ENCODE results near the gene POLD1.

POLD1 gene

GRCh38 chr19:50378169-50378862 is 5.8 kb upstream of the POLD1 start:
- H3K9me2 ChIP-seq (ENCODE audit: low read depth, low read length), result no peaks in the 10 kb centered on the region
- H3K36me3 ChIP-seq (ENCODE audit: insufficient read depth, low read length), result peaks cover 43% of the 10 kb centered on the region
- H3K4me1 ChIP-seq (ENCODE audit: insufficient read depth, low read length, severe bottlenecking), result peaks cover 7% of the 10 kb centered on the region
- no peak overlapping the region for H3K27ac ChIP-seq (ENCODE audit: low read depth, low read length, poor library complexity, severe bottlenecking)
- H3F3A ChIP-seq (ENCODE audit: insufficient read depth, low read length), result no peaks in the 10 kb centered on the region
- no peaks in the 10 kb centered on the region for H3K79me2 ChIP-seq (ENCODE audit: insufficient read depth, low read length)
- no peaks in the 10 kb centered on the region for H3K27me3 ChIP-seq (ENCODE audit: insufficient read depth, low read length)
- H3K4me3 ChIP-seq (ENCODE audit: low read depth, low read length, poor library complexity, severe bottlenecking), result no peak overlapping the region
- no peak overlapping the region for H2AFZ ChIP-seq (ENCODE audit: low read length)
- no peak overlapping the region for H3K9ac ChIP-seq (ENCODE audit: low read length)
- H3K4me2 ChIP-seq (ENCODE audit: low read length), result no peak overlapping the region
- H3K9me3 ChIP-seq (ENCODE audit: low read length), result no peaks in the 10 kb centered on the region
- no peaks in the 10 kb centered on the region for H4K20me1 ChIP-seq (ENCODE audit: insufficient read depth, low read length)
- TF ChIP-seq EZH2 (IDR thresholded peaks at IDR 0.05; ENCODE audit: borderline replicate concordance, low read length) (no peak), CTCF (IDR thresholded peaks at IDR 0.05; ENCODE audit: low read length) (no peak)

GRCh38 chr19:50378863-50379236 is 5.3 kb upstream of the POLD1 start:
- Histone ChIP-seq H3K4me2 (ENCODE audit: low read length) (no peak overlapping the region), H3K79me2 (ENCODE audit: insufficient read depth, low read length) (no peaks in the 10 kb centered on the region), H2AFZ (ENCODE audit: low read length) (no peak overlapping the region), H3K27me3 (ENCODE audit: insufficient read depth, low read length) (no peaks in the 10 kb centered on the region), H3K9me2 (ENCODE audit: low read depth, low read length) (no peaks in the 10 kb centered on the region), H3K4me1 (ENCODE audit: insufficient read depth, low read length, severe bottlenecking) (peaks cover 11% of the 10 kb centered on the region), H3K9me3 (ENCODE audit: low read length) (no peaks in the 10 kb centered on the region), H3K9ac (ENCODE audit: low read length) (no peak overlapping the region), H3K4me3 (ENCODE audit: low read depth, low read length, poor library complexity, severe bottlenecking) (no peak overlapping the region), H3K27ac (ENCODE audit: low read depth, low read length, poor library complexity, severe bottlenecking) (no peak overlapping the region), H3F3A (ENCODE audit: insufficient read depth, low read length) (no peaks in the 10 kb centered on the region), H3K36me3 (ENCODE audit: insufficient read depth, low read length) (peaks cover 43% of the 10 kb centered on the region), H4K20me1 (ENCODE audit: insufficient read depth, low read length) (no peaks in the 10 kb centered on the region)
- TF ChIP-seq EZH2 (IDR thresholded peaks at IDR 0.05; ENCODE audit: borderline replicate concordance, low read length), result no peak
- TF ChIP-seq CTCF (IDR thresholded peaks at IDR 0.05; ENCODE audit: low read length), result no peak

- no peak overlapping the region for H3K4me3 ChIP-seq (ENCODE audit: low read depth, low read length, poor library complexity, severe bottlenecking)
- H3K4me1 ChIP-seq (ENCODE audit: insufficient read depth, low read length, severe bottlenecking), result peaks cover 11% of the 10 kb centered on the region
- no peaks in the 10 kb centered on the region for H3K27me3 ChIP-seq (ENCODE audit: insufficient read depth, low read length)
- peaks cover under 1% of the 10 kb centered on the region; the same call in 1 of the 2 replicates for H3K79me2 ChIP-seq (ENCODE audit: insufficient read depth, low read length)
- H3K9me2 ChIP-seq (ENCODE audit: low read depth, low read length), result no peaks in the 10 kb centered on the region
- no peaks in the 10 kb centered on the region for H3K9me3 ChIP-seq (ENCODE audit: low read length)
- no peak overlapping the region for H2AFZ ChIP-seq (ENCODE audit: low read length)
- H4K20me1 ChIP-seq (ENCODE audit: insufficient read depth, low read length), result no peaks in the 10 kb centered on the region
- H3F3A ChIP-seq (ENCODE audit: insufficient read depth, low read length), result no peaks in the 10 kb centered on the region
- H3K27ac ChIP-seq (ENCODE audit: low read depth, low read length, poor library complexity, severe bottlenecking), result no peak overlapping the region
- no peak overlapping the region for H3K9ac ChIP-seq (ENCODE audit: low read length)
- TF ChIP-seq EZH2 (IDR thresholded peaks at IDR 0.05; ENCODE audit: borderline replicate concordance, low read length) (no peak), CTCF (IDR thresholded peaks at IDR 0.05; ENCODE audit: low read length) (no peak)
- H3K36me3 ChIP-seq (ENCODE audit: insufficient read depth, low read length), result peaks cover 43% of the 10 kb centered on the region
- H3K4me2 ChIP-seq (ENCODE audit: low read length), result no peak overlapping the region
Measured at GRCh38 chr19:50379602-50380001, 4.5 kb upstream of the POLD1 start.
